GM18508 (cell line): ENCODE data around the gene CDKN2B-AS1.

ENCODE experiments used
- ATAC-seq: cut with Tn5 transposase; IDR thresholded peaks from one replicate; pipeline ENCODE4 v1.9.1; 2021; ENCODE audit warnings: moderate number of reproducible peaks; ENCODE audit not compliant: insufficient read depth, unreplicated experiment

CDKN2B-AS1 gene

GRCh38 chr9:22143799-22144625, 149.4 kb downstream of the CDKN2B-AS1 start:
- ATAC-seq = no peak

- ATAC-seq = no peak
Observed at GRCh38 chr9:22146604-22147003, 152.0 kb downstream of the CDKN2B-AS1 start.

- ATAC-seq = no peak
Observed at GRCh38 chr9:22147813-22148527, 153.4 kb downstream of the CDKN2B-AS1 start.

- no peak for ATAC-seq
Observed at GRCh38 chr9:22148528-22148875, 153.9 kb downstream of the CDKN2B-AS1 start.

- ATAC-seq = no peak
Observed at GRCh38 chr9:22148876-22149637, 154.5 kb downstream of the CDKN2B-AS1 start.

- ATAC-seq = no peak
Observed at GRCh38 chr9:22154064-22154463, 159.5 kb downstream of the CDKN2B-AS1 start.

GRCh38 chr9:22156586-22156985, 162.0 kb downstream of the CDKN2B-AS1 start:
- no peak for ATAC-seq

GRCh38 chr9:22157276-22157675, 162.7 kb downstream of the CDKN2B-AS1 start:
- ATAC-seq = no peak

- no peak for ATAC-seq
Observed at GRCh38 chr9:22157828-22158227, 163.2 kb downstream of the CDKN2B-AS1 start.

- no peak for ATAC-seq
Observed at GRCh38 chr9:22158271-22158670, 163.7 kb downstream of the CDKN2B-AS1 start.

- ATAC-seq = no peak
Observed at GRCh38 chr9:22158927-22159346, 164.3 kb downstream of the CDKN2B-AS1 start.

GRCh38 chr9:22159586-22159985, 165.0 kb downstream of the CDKN2B-AS1 start:
- no peak for ATAC-seq

- no peak for ATAC-seq
Observed at GRCh38 chr9:22160221-22160620, 165.6 kb downstream of the CDKN2B-AS1 start.

GRCh38 chr9:22165144-22165543, 170.6 kb downstream of the CDKN2B-AS1 start:
- ATAC-seq = no peak

GRCh38 chr9:22169243-22169642, 174.7 kb downstream of the CDKN2B-AS1 start:
- ATAC-seq = no peak

GRCh38 chr9:22169727-22170503, 175.3 kb downstream of the CDKN2B-AS1 start:
- ATAC-seq = no peak
